ENCODE data around the gene RHPN2. TPM values are rescaled to one million over a fixed set of nuclear protein-coding genes. Genes with fewer than 3 reads are reported as not detected.
A peak's percentile ranks its signal among the peaks of the same experiment; 100 is the strongest.
"Not testable (repeated sequence)": the region's sequence is repeated elsewhere in the genome, so short reads cannot be mapped to it uniquely, and the experiment has no call there.

Gene RHPN2
- total RNA-seq, 4 donors from 2014 or later, result 49.0 to 276 (median 74.3) TPM

- no peak overlapping the region for H3K4me3 ChIP-seq
- H3K27me3 ChIP-seq, result no peaks in the 10 kb centered on the region
- peak overlapping the region; percentile 80 to 90 (median 86) for H3K27ac ChIP-seq
- DNase-seq, result no peak
- H3K9me3 ChIP-seq, result no peaks in the 10 kb centered on the region
- 57 to 61% methylated on average over 11 to 15 of the region's 15 CpGs for WGBS, 2 donors (ENCODE audit: low coverage in 1 of 2)
- TF ChIP-seq POLR2AphosphoS5 (IDR thresholded peaks at IDR 0.05) (no peak), POLR2A (IDR thresholded peaks at IDR 0.05) (no peak), CTCF (IDR thresholded peaks at IDR 0.05) (no peak), EP300 (IDR thresholded peaks at IDR 0.05; ENCODE audit: low read depth) (no peak)
- H3K4me1 ChIP-seq, result peaks cover 8 to 78% (median 53%) of the 10 kb centered on the region in 4 donors
- in situ Hi-C loops (cut with MboI; ENCODE audit: low pct_ligation_motif_present in 1 of 4, low pct_unique_long_range_greater_than_20kb in 1 of 4, low sequenced_read_pairs in 3 of 4), result no loop called here
- H3K36me3 ChIP-seq, result no peaks in the 10 kb centered on the region
- intact Hi-C loops (cut with DNase I; ENCODE audit: low total_unique reads), result no loop called here
Observed at GRCh38 chr19:33048806-33049676, 15.6 kb downstream of the RHPN2 start.

- H3K27ac ChIP-seq, result peak overlapping the region; percentile 80 to 90 (median 86)
- TF ChIP-seq POLR2A (IDR thresholded peaks at IDR 0.05) (peak; percentile 42), CTCF (IDR thresholded peaks at IDR 0.05) (no peak), EP300 (IDR thresholded peaks at IDR 0.05; ENCODE audit: low read depth) (peak; percentile 36), POLR2AphosphoS5 (IDR thresholded peaks at IDR 0.05) (peak in 2 of 3 donors; percentile 67 to 68)
- no peak overlapping the region for H3K4me3 ChIP-seq
- peaks cover 8 to 76% (median 50%) of the 10 kb centered on the region in 4 donors for H3K4me1 ChIP-seq
- intact Hi-C loops (cut with DNase I; ENCODE audit: low total_unique reads), result no loop called here
- WGBS, 2 donors (ENCODE audit: low coverage in 1 of 2), result 54% methylated on average over 8 of the region's 8 CpGs; no CpG with 5 or more reads in 1 of the 2 donors
- peak; percentile 90 for DNase-seq
- H3K36me3 ChIP-seq, result no peaks in the 10 kb centered on the region
- no peaks in the 10 kb centered on the region for H3K27me3 ChIP-seq
- in situ Hi-C loops (cut with MboI; ENCODE audit: low pct_ligation_motif_present in 1 of 4, low pct_unique_long_range_greater_than_20kb in 1 of 4, low sequenced_read_pairs in 3 of 4), result no loop called here
- H3K9me3 ChIP-seq, result no peaks in the 10 kb centered on the region
Observed at GRCh38 chr19:33047422-33047821, 17.3 kb downstream of the RHPN2 start.

GRCh38 chr19:33041828-33042160 is 22.9 kb downstream of the RHPN2 start:
- Histone ChIP-seq H3K4me1 (peaks cover 11 to 51% (median 35%) of the 10 kb centered on the region in 4 donors), H3K27ac (peak overlapping the region; percentile 70 to 87 (median 86))
- H3K27me3 ChIP-seq; H3K36me3 ChIP-seq; H3K4me3 ChIP-seq; DNase-seq; H3K9me3 ChIP-seq; intact Hi-C loops (cut with DNase I; ENCODE audit: low total_unique reads); in situ Hi-C loops (cut with MboI; ENCODE audit: low pct_ligation_motif_present in 1 of 4, low pct_unique_long_range_greater_than_20kb in 1 of 4, low sequenced_read_pairs in 3 of 4): not testable (repeated sequence)
- WGBS, 2 donors (ENCODE audit: low coverage in 1 of 2), result 50% methylated on average over 3 of the region's 3 CpGs; no CpG with 5 or more reads in 1 of the 2 donors

- no peaks in the 10 kb centered on the region for H3K27me3 ChIP-seq
- peak; percentile 81 for DNase-seq
- TF ChIP-seq POLR2AphosphoS5 (IDR thresholded peaks at IDR 0.05) (peak in 2 of 3 donors; percentile 61 to 64), CTCF (IDR thresholded peaks at IDR 0.05) (no peak), POLR2A (IDR thresholded peaks at IDR 0.05) (peak; percentile 54), EP300 (IDR thresholded peaks at IDR 0.05; ENCODE audit: low read depth) (peak; percentile 32)
- no peaks in the 10 kb centered on the region for H3K9me3 ChIP-seq
- H3K4me3 ChIP-seq, result no peak overlapping the region
- no peaks in the 10 kb centered on the region for H3K36me3 ChIP-seq
- intact Hi-C loops (cut with DNase I; ENCODE audit: low total_unique reads) (no loop called here), in situ Hi-C loops (cut with MboI; ENCODE audit: low pct_ligation_motif_present in 1 of 4, low pct_unique_long_range_greater_than_20kb in 1 of 4, low sequenced_read_pairs in 3 of 4) (no loop called here)
- peaks cover 7 to 46% (median 31%) of the 10 kb centered on the region in 4 donors for H3K4me1 ChIP-seq
- WGBS, 2 donors (ENCODE audit: low coverage in 1 of 2), result 32% methylated on average over 9 of the region's 9 CpGs; no CpG with 5 or more reads in 1 of the 2 donors
- H3K27ac ChIP-seq, result peak overlapping the region; percentile 70 to 87 (median 86)
Observed at GRCh38 chr19:33040994-33041827, 23.5 kb downstream of the RHPN2 start.
